ENCODE results near the gene CMPK2.

- TF ChIP-seq CTCF (IDR thresholded peaks at IDR 0.05; ENCODE audit: low read length) (peak; percentile 26; the same call in 1 of the 2 replicates), EZH2 (IDR thresholded peaks at IDR 0.05; ENCODE audit: borderline replicate concordance, low read length) (no peak)
These were observed 19.8 kb downstream of the CMPK2 start for GRCh38 chr2:6845903-6846302.

All from OCI-LY1 (cell line).